ENCODE data around the gene TRPV5.

DNA sequence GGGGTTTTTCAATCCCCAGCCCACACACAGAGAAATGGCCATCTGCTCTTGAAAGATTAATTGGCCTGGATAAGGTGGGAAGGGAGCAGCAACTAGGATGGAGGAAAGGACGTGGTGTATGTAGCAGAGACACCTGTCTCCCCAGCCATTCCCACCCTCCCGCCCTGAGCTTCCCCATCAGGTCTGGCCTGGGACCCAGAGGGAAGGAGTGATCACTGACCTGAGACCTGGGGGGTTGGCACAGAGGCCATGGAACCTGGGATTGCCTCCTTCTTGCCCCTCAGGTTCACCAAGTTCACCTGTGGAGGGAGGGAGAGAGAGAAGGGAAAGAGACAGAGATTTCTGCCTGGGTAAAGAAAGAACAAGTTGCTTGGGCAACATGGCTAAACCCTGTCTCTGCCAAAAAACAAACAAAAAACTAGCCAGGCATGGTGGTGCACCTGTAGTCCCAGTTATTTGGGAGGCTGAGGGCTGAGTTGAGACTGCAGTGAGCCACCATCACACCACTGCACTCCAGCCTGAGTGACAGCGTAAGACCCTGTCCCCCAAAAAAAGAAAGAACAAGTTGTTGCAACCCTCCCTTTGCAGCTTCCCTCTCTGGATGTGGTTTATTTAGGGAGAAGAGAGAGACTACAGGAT lies 36.7 kb downstream of the TRPV5 start:
- TF ChIP-seq, protein P1, sequence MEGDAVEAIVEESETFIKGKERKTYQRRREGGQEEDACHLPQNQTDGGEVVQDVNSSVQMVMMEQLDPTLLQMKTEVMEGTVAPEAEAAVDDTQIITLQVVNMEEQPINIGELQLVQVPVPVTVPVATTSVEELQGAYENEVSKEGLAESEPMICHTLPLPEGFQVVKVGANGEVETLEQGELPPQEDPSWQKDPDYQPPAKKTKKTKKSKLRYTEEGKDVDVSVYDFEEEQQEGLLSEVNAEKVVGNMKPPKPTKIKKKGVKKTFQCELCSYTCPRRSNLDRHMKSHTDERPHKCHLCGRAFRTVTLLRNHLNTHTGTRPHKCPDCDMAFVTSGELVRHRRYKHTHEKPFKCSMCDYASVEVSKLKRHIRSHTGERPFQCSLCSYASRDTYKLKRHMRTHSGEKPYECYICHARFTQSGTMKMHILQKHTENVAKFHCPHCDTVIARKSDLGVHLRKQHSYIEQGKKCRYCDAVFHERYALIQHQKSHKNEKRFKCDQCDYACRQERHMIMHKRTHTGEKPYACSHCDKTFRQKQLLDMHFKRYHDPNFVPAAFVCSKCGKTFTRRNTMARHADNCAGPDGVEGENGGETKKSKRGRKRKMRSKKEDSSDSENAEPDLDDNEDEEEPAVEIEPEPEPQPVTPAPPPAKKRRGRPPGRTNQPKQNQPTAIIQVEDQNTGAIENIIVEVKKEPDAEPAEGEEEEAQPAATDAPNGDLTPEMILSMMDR (IDR thresholded peaks at IDR 0.05): no peak
- TF ChIP-seq EP300 (IDR thresholded peaks at IDR 0.05) (no peak), POLR2A (IDR thresholded peaks at IDR 0.05) (no peak), POLR2AphosphoS5 (IDR thresholded peaks at IDR 0.05) (no peak)
